IMR-90 (cell line): Measurements from ENCODE around the gene GABRA6.

Experiments used
- CEBPB ChIP-seq: IDR thresholded peaks from 2 replicates; pipeline ENCODE4 v1.6.1; 2012; ENCODE audit warnings: low read depth, low read length, improper control_type of control experiment
- ELK1 ChIP-seq: fragments of 150-350 bp; IDR thresholded peaks from 2 replicates; pipeline ENCODE4 v1.6.1; 2016; ENCODE audit warnings: low read depth, mild to moderate bottlenecking, low read length, moderate library complexity, borderline replicate concordance
- MAFK ChIP-seq: IDR thresholded peaks from 2 replicates; pipeline ENCODE4 v1.6.1; 2012; ENCODE audit warnings: low read depth, low read length, improper control_type of control experiment
- MXI1 ChIP-seq: IDR thresholded peaks from 2 replicates; pipeline ENCODE4 v1.6.1; 2012; ENCODE audit warnings: low read depth, mild to moderate bottlenecking, low read length, moderate library complexity, borderline replicate concordance
- POLR2A ChIP-seq: IDR thresholded peaks from 2 replicates; pipeline ENCODE4 v1.6.1; 2012; ENCODE audit warnings: mild to moderate bottlenecking, low read depth, low read length
- RAD21 ChIP-seq: IDR thresholded peaks from 2 replicates; pipeline ENCODE4 v1.6.1; 2012; ENCODE audit warnings: low read length, improper control_type of control experiment
- RCOR1 ChIP-seq: IDR thresholded peaks from 2 replicates; pipeline ENCODE4 v1.6.1; 2012; ENCODE audit warnings: mild to moderate bottlenecking, low read length, improper control_type of control experiment; ENCODE audit not compliant: insufficient replicate concordance
- SMC3 ChIP-seq: fragments of 150-350 bp; IDR thresholded peaks from 2 replicates; pipeline ENCODE4 v1.6.1; 2016; ENCODE audit warnings: low read depth, mild to moderate bottlenecking, antibody characterized with exemption, low read length, moderate library complexity
- USF2 ChIP-seq: fragments of 150-350 bp; IDR thresholded peaks from 2 replicates; pipeline ENCODE4 v1.6.1; 2017; ENCODE audit warnings: mild to moderate bottlenecking, antibody characterized with exemption, low read length, low read depth
- TF ChIP-seq, protein P1 (sequence below): conservative IDR thresholded peaks from 2 replicates; pipeline ENCODE4 v1.5.1; 2012; ENCODE audit warnings: mild to moderate bottlenecking, low read depth, low read length, improper control_type of control experiment

- TF ChIP-seq, protein P1, sequence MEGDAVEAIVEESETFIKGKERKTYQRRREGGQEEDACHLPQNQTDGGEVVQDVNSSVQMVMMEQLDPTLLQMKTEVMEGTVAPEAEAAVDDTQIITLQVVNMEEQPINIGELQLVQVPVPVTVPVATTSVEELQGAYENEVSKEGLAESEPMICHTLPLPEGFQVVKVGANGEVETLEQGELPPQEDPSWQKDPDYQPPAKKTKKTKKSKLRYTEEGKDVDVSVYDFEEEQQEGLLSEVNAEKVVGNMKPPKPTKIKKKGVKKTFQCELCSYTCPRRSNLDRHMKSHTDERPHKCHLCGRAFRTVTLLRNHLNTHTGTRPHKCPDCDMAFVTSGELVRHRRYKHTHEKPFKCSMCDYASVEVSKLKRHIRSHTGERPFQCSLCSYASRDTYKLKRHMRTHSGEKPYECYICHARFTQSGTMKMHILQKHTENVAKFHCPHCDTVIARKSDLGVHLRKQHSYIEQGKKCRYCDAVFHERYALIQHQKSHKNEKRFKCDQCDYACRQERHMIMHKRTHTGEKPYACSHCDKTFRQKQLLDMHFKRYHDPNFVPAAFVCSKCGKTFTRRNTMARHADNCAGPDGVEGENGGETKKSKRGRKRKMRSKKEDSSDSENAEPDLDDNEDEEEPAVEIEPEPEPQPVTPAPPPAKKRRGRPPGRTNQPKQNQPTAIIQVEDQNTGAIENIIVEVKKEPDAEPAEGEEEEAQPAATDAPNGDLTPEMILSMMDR = no peak
- TF ChIP-seq POLR2A (no peak), MXI1 (no peak), RCOR1 (no peak), SMC3 (no peak), MAFK (no peak), CEBPB (no peak), RAD21 (no peak), USF2 (no peak), ELK1 (no peak)
These were observed 11.5 kb downstream of the GABRA6 start for GRCh38 chr5:161697001-161697400.
